CD4-positive, alpha-beta T cell treated with Interleukin-6 for 4 hours (primary cell): ENCODE results near the gene KCNE1.
"Not testable (repeated sequence)": the region's sequence is repeated elsewhere in the genome, so short reads cannot be mapped to it uniquely, and the experiment has no call there.

Experiments used
- DNase-seq: peaks from one replicate; pipeline ENCODE4 v3.0.0-alpha.2; 2020; ENCODE audit warnings: mixed read lengths

Gene KCNE1

GRCh38 chr21:34406676-34407075 is 105.3 kb downstream of the KCNE1 start:
- not testable (repeated sequence) for DNase-seq

- not testable (repeated sequence) for DNase-seq
These were observed 105.9 kb downstream of the KCNE1 start for GRCh38 chr21:34406102-34406501.

- not testable (repeated sequence) for DNase-seq
These were observed 106.3 kb downstream of the KCNE1 start for GRCh38 chr21:34405686-34406085.

- DNase-seq, result not testable (repeated sequence)
These were observed 107.3 kb downstream of the KCNE1 start for GRCh38 chr21:34404742-34405141.

- DNase-seq, result not testable (repeated sequence)
These were observed 111.5 kb downstream of the KCNE1 start for GRCh38 chr21:34400522-34400921.
